IMR-90 (cell line): Measurements from ENCODE around the gene ACTA2.

Source experiments
- BHLHE40 ChIP-seq: fragments of 150-350 bp; IDR thresholded peaks from 2 replicates; pipeline ENCODE4 v1.6.1; 2016; ENCODE audit warnings: mild to moderate bottlenecking, low read depth, low read length
- MAZ ChIP-seq: IDR thresholded peaks from 2 replicates; pipeline ENCODE4 v1.6.1; 2012; ENCODE audit warnings: low read depth, mild to moderate bottlenecking, low read length, improper control_type of control experiment, moderate library complexity, borderline replicate concordance
- MXI1 ChIP-seq: IDR thresholded peaks from 2 replicates; pipeline ENCODE4 v1.6.1; 2012; ENCODE audit warnings: low read depth, mild to moderate bottlenecking, low read length, moderate library complexity, borderline replicate concordance
- POLR2A ChIP-seq: IDR thresholded peaks from 2 replicates; pipeline ENCODE4 v1.6.1; 2012; ENCODE audit warnings: mild to moderate bottlenecking, low read depth, low read length
- RFX5 ChIP-seq: IDR thresholded peaks from 2 replicates; pipeline ENCODE4 v1.8.0; 2012; ENCODE audit warnings: low read depth, mild to moderate bottlenecking, low read length, moderate library complexity
- SMC3 ChIP-seq: fragments of 150-350 bp; IDR thresholded peaks from 2 replicates; pipeline ENCODE4 v1.6.1; 2016; ENCODE audit warnings: low read depth, mild to moderate bottlenecking, antibody characterized with exemption, low read length, moderate library complexity
- TF ChIP-seq, protein P1 (sequence below): conservative IDR thresholded peaks from 2 replicates; pipeline ENCODE4 v1.5.1; 2012; ENCODE audit warnings: mild to moderate bottlenecking, low read depth, low read length, improper control_type of control experiment
- TF ChIP-seq, protein P2 (sequence below): fragments of 150-350 bp; IDR thresholded peaks from 2 replicates; pipeline ENCODE4 v1.6.1; 2016; ENCODE audit warnings: low read depth, mild to moderate bottlenecking, low read length, moderate library complexity, borderline replicate concordance
- TF ChIP-seq, protein P3 (sequence below): fragments of 150-350 bp; IDR thresholded peaks from 2 replicates; pipeline ENCODE4 v1.6.1; 2017; ENCODE audit warnings: mild to moderate bottlenecking, antibody characterized with exemption, low read length, low read depth

DNA sequence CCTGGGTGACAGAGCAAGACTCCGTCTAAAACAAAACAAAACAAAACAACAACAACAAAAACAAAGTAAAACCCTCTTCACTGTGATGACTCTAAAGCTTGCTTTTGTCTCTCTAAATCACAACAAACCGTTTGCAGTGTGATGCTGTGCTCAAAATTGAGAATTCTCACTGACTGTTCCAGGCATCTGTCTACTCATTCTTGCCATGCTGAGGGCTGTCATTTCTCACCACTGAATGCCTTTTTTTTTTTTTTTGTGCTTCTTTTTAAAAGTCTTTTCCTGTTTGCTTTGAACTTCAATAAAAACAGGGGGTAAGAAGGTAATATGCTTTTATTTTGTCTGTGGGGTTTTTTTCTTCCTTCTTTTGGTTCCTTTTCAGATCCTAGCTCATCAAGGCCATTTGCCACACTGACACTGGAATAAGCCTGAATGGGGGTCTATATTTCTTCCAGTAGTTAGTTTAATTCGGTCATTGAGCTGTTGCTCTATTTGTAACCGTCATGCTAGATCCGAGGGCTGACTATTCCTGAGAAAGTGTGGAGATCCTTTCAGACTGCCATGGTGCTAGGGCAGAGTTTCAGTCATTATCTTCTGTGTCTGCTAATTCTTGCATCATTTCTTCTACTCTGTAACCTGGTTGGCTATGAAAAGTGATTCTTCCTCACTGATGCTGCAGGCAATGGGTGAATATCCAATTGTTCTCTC lies 48.6 kb upstream of the ACTA2 start:
- TF ChIP-seq, protein P1, sequence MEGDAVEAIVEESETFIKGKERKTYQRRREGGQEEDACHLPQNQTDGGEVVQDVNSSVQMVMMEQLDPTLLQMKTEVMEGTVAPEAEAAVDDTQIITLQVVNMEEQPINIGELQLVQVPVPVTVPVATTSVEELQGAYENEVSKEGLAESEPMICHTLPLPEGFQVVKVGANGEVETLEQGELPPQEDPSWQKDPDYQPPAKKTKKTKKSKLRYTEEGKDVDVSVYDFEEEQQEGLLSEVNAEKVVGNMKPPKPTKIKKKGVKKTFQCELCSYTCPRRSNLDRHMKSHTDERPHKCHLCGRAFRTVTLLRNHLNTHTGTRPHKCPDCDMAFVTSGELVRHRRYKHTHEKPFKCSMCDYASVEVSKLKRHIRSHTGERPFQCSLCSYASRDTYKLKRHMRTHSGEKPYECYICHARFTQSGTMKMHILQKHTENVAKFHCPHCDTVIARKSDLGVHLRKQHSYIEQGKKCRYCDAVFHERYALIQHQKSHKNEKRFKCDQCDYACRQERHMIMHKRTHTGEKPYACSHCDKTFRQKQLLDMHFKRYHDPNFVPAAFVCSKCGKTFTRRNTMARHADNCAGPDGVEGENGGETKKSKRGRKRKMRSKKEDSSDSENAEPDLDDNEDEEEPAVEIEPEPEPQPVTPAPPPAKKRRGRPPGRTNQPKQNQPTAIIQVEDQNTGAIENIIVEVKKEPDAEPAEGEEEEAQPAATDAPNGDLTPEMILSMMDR, result no peak
- TF ChIP-seq, protein P2, sequence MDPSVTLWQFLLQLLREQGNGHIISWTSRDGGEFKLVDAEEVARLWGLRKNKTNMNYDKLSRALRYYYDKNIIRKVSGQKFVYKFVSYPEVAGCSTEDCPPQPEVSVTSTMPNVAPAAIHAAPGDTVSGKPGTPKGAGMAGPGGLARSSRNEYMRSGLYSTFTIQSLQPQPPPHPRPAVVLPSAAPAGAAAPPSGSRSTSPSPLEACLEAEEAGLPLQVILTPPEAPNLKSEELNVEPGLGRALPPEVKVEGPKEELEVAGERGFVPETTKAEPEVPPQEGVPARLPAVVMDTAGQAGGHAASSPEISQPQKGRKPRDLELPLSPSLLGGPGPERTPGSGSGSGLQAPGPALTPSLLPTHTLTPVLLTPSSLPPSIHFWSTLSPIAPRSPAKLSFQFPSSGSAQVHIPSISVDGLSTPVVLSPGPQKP, result no peak
- no peak for TF ChIP-seq MXI1
- TF ChIP-seq POLR2A, result no peak
- no peak for TF ChIP-seq RFX5
- TF ChIP-seq SMC3, result no peak
- TF ChIP-seq, protein P3, sequence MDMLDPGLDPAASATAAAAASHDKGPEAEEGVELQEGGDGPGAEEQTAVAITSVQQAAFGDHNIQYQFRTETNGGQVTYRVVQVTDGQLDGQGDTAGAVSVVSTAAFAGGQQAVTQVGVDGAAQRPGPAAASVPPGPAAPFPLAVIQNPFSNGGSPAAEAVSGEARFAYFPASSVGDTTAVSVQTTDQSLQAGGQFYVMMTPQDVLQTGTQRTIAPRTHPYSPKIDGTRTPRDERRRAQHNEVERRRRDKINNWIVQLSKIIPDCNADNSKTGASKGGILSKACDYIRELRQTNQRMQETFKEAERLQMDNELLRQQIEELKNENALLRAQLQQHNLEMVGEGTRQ, result no peak
- TF ChIP-seq MAZ, result no peak
- no peak for TF ChIP-seq BHLHE40
